GM19025 (cell line): ENCODE data around the gene PLEKHA5.
"Not testable (repeated sequence)": the region's sequence is repeated elsewhere in the genome, so short reads cannot be mapped to it uniquely, and the experiment has no call there.

Experiments used
- ATAC-seq: cut with Tn5 transposase; IDR thresholded peaks from one replicate; pipeline ENCODE4 v1.9.1; 2021; ENCODE audit warnings: mild to moderate bottlenecking, low read depth, moderate library complexity; ENCODE audit not compliant: unreplicated experiment

The PLEKHA5 gene

GRCh38 chr12:19390051-19390598, 260.6 kb downstream of the PLEKHA5 start:
- no peak for ATAC-seq

- not testable (repeated sequence) for ATAC-seq
Measured at GRCh38 chr12:19392644-19393043, 263.1 kb downstream of the PLEKHA5 start.

- no peak for ATAC-seq
Measured at GRCh38 chr12:19394385-19394784, 264.9 kb downstream of the PLEKHA5 start.

GRCh38 chr12:19397534-19397933, 268.0 kb downstream of the PLEKHA5 start:
- no peak for ATAC-seq

GRCh38 chr12:19398376-19399363, 269.1 kb downstream of the PLEKHA5 start:
- ATAC-seq, result no peak

GRCh38 chr12:19400649-19401285, 271.2 kb downstream of the PLEKHA5 start:
- not testable (repeated sequence) for ATAC-seq

GRCh38 chr12:19402211-19402610, 272.7 kb downstream of the PLEKHA5 start:
- no peak for ATAC-seq

- no peak for ATAC-seq
Measured at GRCh38 chr12:19402743-19403431, 273.4 kb downstream of the PLEKHA5 start.

- no peak for ATAC-seq
Measured at GRCh38 chr12:19404242-19404880, 274.8 kb downstream of the PLEKHA5 start.

- ATAC-seq, result no peak
Measured at GRCh38 chr12:19409376-19409775, 279.8 kb downstream of the PLEKHA5 start.

- no peak for ATAC-seq
Measured at GRCh38 chr12:19410211-19410610, 280.7 kb downstream of the PLEKHA5 start.

GRCh38 chr12:19410629-19411185, 281.2 kb downstream of the PLEKHA5 start:
- no peak for ATAC-seq

- no peak for ATAC-seq
Measured at GRCh38 chr12:19411234-19412204, 282.0 kb downstream of the PLEKHA5 start.

GRCh38 chr12:19412844-19413243, 283.3 kb downstream of the PLEKHA5 start:
- no peak for ATAC-seq

- ATAC-seq, result not testable (repeated sequence)
Measured at GRCh38 chr12:19413582-19413981, 284.0 kb downstream of the PLEKHA5 start.

- no peak for ATAC-seq
Measured at GRCh38 chr12:19415563-19415962, 286.0 kb downstream of the PLEKHA5 start.

GRCh38 chr12:19419086-19419485, 289.6 kb downstream of the PLEKHA5 start:
- ATAC-seq, result no peak

- ATAC-seq, result no peak
Measured at GRCh38 chr12:19421503-19422282, 292.2 kb downstream of the PLEKHA5 start.
